SK-N-SH treated with all-trans-retinoic acid at 6 μM for 48 hours (cell line): ENCODE data around the gene STKLD1.

Source experiments
- ARNTL ChIP-seq: fragments of 450-650 bp; formaldehyde crosslinking; IDR thresholded peaks from 2 replicates; pipeline ENCODE4 v1.5.0; 2020; ENCODE audit warnings: low read depth, mild to moderate bottlenecking, moderate library complexity, borderline replicate concordance
- ESRRG ChIP-seq: fragments of 250-450 bp; sonication (Bioruptor Pico); IDR thresholded peaks from 2 replicates; pipeline ENCODE4 v1.6.1; 2021; ENCODE audit warnings: mild to moderate bottlenecking
- ISL1 ChIP-seq: fragments of 250-450 bp; sonication (Bioruptor Pico); IDR thresholded peaks from 2 replicates; pipeline ENCODE4 v2.1.2; 2022; ENCODE audit warnings: mild to moderate bottlenecking, moderate library complexity
- PATZ1 ChIP-seq: fragments of 250-450 bp; sonication (Bioruptor Pico); IDR thresholded peaks from 2 replicates; pipeline ENCODE4 v1.8.0; 2020; ENCODE audit warnings: mild to moderate bottlenecking, moderate library complexity, borderline replicate concordance
- TOX ChIP-seq: fragments of 250-450 bp; sonication (Bioruptor Pico); IDR thresholded peaks from 2 replicates; pipeline ENCODE4 v1.8.0; 2021; ENCODE audit warnings: mild to moderate bottlenecking, moderate library complexity, borderline replicate concordance
- ZFP30 ChIP-seq: fragments of 450-650 bp; formaldehyde crosslinking; IDR thresholded peaks from 2 replicates; pipeline ENCODE4 v1.5.0; 2022; ENCODE audit warnings: mild to moderate bottlenecking, moderate library complexity

- TF ChIP-seq ARNTL (CRISPR knock-in tag) (no peak), TOX (CRISPR knock-in tag) (no peak), ZFP30 (CRISPR knock-in tag) (no peak), ISL1 (CRISPR knock-in tag) (no peak), ESRRG (CRISPR knock-in tag) (no peak), PATZ1 (no peak)
Measured at GRCh38 chr9:133349965-133350616, 26.1 kb upstream of the STKLD1 start.
